ENCODE results near the gene IRX5.

IRX5 gene

GRCh38 chr16:54968784-54969183, 38.1 kb downstream of the IRX5 start:
- TF ChIP-seq CEBPB (IDR thresholded peaks at IDR 0.05): no peak
- no peak for TF ChIP-seq EP300 (IDR thresholded peaks at IDR 0.05; ENCODE audit: borderline replicate concordance)

DNA sequence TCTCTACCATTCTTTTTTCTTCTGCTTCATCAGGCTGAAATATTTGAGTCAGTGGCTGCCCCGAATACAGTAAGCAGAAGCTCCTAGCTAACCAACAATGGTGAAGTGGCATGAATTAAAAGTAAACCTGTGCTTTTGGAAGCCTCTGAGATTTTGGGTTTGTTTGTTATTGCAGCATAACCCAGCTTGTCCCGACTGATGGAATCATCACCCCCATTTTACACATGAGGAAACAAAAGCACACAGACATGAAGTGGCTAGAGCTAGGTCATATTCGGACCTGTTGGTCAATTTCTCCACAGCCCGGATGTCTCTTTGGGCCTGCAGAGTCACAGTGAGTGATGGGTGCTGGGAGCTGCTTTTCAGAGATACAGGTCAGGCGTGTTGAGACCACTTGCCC, 39.4 kb downstream of the IRX5 start:
- TF ChIP-seq CEBPB (IDR thresholded peaks at IDR 0.05) (no peak), TEAD4 (IDR thresholded peaks at IDR 0.05) (no peak), ZBTB7A (IDR thresholded peaks at IDR 0.05; ENCODE audit: low read depth) (no peak), FOXM1 (IDR thresholded peaks at IDR 0.05; ENCODE audit: borderline replicate concordance, low read depth) (no peak), TAF1 (IDR thresholded peaks at IDR 0.05; ENCODE audit: low read depth) (no peak), EGR1 (IDR thresholded peaks at IDR 0.05) (no peak), CREB1 (IDR thresholded peaks at IDR 0.05; ENCODE audit: low read depth) (no peak), RAD21 (IDR thresholded peaks at IDR 0.05; ENCODE audit: low read depth) (no peak), TCF12 (IDR thresholded peaks at IDR 0.05; ENCODE audit: low read depth) (no peak), YY1 (IDR thresholded peaks at IDR 0.05; ENCODE audit: low read depth) (no peak), NFIC (IDR thresholded peaks at IDR 0.05) (no peak), MAX (IDR thresholded peaks at IDR 0.05) (no peak), EP300 (IDR thresholded peaks at IDR 0.05; ENCODE audit: borderline replicate concordance) (no peak)
- TF ChIP-seq, protein P1, sequence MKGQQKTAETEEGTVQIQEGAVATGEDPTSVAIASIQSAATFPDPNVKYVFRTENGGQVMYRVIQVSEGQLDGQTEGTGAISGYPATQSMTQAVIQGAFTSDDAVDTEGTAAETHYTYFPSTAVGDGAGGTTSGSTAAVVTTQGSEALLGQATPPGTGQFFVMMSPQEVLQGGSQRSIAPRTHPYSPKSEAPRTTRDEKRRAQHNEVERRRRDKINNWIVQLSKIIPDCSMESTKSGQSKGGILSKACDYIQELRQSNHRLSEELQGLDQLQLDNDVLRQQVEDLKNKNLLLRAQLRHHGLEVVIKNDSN (IDR thresholded peaks at IDR 0.05): no peak
- TF ChIP-seq, protein P2, sequence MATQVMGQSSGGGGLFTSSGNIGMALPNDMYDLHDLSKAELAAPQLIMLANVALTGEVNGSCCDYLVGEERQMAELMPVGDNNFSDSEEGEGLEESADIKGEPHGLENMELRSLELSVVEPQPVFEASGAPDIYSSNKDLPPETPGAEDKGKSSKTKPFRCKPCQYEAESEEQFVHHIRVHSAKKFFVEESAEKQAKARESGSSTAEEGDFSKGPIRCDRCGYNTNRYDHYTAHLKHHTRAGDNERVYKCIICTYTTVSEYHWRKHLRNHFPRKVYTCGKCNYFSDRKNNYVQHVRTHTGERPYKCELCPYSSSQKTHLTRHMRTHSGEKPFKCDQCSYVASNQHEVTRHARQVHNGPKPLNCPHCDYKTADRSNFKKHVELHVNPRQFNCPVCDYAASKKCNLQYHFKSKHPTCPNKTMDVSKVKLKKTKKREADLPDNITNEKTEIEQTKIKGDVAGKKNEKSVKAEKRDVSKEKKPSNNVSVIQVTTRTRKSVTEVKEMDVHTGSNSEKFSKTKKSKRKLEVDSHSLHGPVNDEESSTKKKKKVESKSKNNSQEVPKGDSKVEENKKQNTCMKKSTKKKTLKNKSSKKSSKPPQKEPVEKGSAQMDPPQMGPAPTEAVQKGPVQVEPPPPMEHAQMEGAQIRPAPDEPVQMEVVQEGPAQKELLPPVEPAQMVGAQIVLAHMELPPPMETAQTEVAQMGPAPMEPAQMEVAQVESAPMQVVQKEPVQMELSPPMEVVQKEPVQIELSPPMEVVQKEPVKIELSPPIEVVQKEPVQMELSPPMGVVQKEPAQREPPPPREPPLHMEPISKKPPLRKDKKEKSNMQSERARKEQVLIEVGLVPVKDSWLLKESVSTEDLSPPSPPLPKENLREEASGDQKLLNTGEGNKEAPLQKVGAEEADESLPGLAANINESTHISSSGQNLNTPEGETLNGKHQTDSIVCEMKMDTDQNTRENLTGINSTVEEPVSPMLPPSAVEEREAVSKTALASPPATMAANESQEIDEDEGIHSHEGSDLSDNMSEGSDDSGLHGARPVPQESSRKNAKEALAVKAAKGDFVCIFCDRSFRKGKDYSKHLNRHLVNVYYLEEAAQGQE (IDR thresholded peaks at IDR 0.05; ENCODE audit: low read depth): no peak

GRCh38 chr16:54974367-54974766, 43.7 kb downstream of the IRX5 start:
- no peak for TF ChIP-seq CREB1 (IDR thresholded peaks at IDR 0.05; ENCODE audit: low read depth)
- TF ChIP-seq, protein P1 (IDR thresholded peaks at IDR 0.05): no peak
- no peak for TF ChIP-seq YY1 (IDR thresholded peaks at IDR 0.05; ENCODE audit: low read depth)

GRCh38 chr16:54976651-54977200, 46.1 kb downstream of the IRX5 start:
- TF ChIP-seq TCF12 (IDR thresholded peaks at IDR 0.05; ENCODE audit: low read depth) (no peak), RAD21 (IDR thresholded peaks at IDR 0.05; ENCODE audit: low read depth) (no peak), TEAD4 (IDR thresholded peaks at IDR 0.05) (no peak), FOXM1 (IDR thresholded peaks at IDR 0.05; ENCODE audit: borderline replicate concordance, low read depth) (no peak), TAF1 (IDR thresholded peaks at IDR 0.05; ENCODE audit: low read depth) (no peak), CEBPB (IDR thresholded peaks at IDR 0.05) (no peak)
- TF ChIP-seq, protein P1 (IDR thresholded peaks at IDR 0.05): no peak
- TF ChIP-seq, protein P2 (IDR thresholded peaks at IDR 0.05; ENCODE audit: low read depth): no peak

DNA sequence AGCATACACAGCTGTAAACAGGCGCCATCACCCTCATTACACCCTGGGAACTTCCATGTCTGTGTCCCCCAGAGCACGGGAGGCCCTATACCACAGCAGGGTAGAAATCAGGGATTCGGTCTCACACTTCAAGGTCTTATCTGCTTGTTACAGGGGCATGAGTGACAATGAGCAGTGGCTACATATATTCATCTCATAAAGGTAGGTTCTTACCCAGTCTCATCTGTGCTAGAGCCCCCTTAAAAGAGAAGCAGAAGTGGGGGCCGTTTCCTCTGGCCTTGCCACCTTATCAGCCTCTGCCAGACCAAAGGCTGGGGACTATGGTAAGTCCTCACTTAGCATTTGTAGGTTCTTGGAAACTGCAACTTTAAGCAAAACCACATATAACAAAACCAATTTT, 46.5 kb downstream of the IRX5 start:
- TF ChIP-seq TEAD4 (IDR thresholded peaks at IDR 0.05): no peak
- TF ChIP-seq MAX (IDR thresholded peaks at IDR 0.05): no peak
- TF ChIP-seq CEBPB (IDR thresholded peaks at IDR 0.05): no peak
- TF ChIP-seq FOXM1 (IDR thresholded peaks at IDR 0.05; ENCODE audit: borderline replicate concordance, low read depth): no peak
- TF ChIP-seq TAF1 (IDR thresholded peaks at IDR 0.05; ENCODE audit: low read depth): no peak
- TF ChIP-seq ZBTB7A (IDR thresholded peaks at IDR 0.05; ENCODE audit: low read depth): no peak
- TF ChIP-seq, protein P2 (IDR thresholded peaks at IDR 0.05; ENCODE audit: low read depth): no peak
- no peak for TF ChIP-seq RAD21 (IDR thresholded peaks at IDR 0.05; ENCODE audit: low read depth)
- TF ChIP-seq YY1 (IDR thresholded peaks at IDR 0.05; ENCODE audit: low read depth): no peak
- TF ChIP-seq EGR1 (IDR thresholded peaks at IDR 0.05): no peak
- TF ChIP-seq, protein P1 (IDR thresholded peaks at IDR 0.05): no peak
- no peak for TF ChIP-seq CREB1 (IDR thresholded peaks at IDR 0.05; ENCODE audit: low read depth)
- no peak for TF ChIP-seq NFIC (IDR thresholded peaks at IDR 0.05)
- no peak for TF ChIP-seq EP300 (IDR thresholded peaks at IDR 0.05; ENCODE audit: borderline replicate concordance)
- no peak for TF ChIP-seq TCF12 (IDR thresholded peaks at IDR 0.05; ENCODE audit: low read depth)

Data from Ishikawa (cell line).